Neural crest cell (in vitro differentiated cells): ENCODE results near the gene SIX6. TPM values are rescaled to one million over a fixed set of nuclear protein-coding genes. Genes with fewer than 3 reads are reported as not detected.

Experiments used
- DNase-seq: peaks from one replicate; pipeline ENCODE4 v3.0.0; 2021; ENCODE audit warnings: low read depth, mixed read lengths, low spot score
- H3K27ac Mint-ChIP-seq: one replicate; pipeline ENCODE4 v1.8.0; 2021; ENCODE audit warnings: mild to moderate bottlenecking, mixed read lengths; ENCODE audit not compliant: unreplicated experiment
- H3K27me3 Mint-ChIP-seq: 2 replicates; pipeline ENCODE4 v1.8.0; 2021; ENCODE audit warnings: low read depth, mild to moderate bottlenecking, mixed read lengths
- H3K36me3 Mint-ChIP-seq: 2 replicates; pipeline ENCODE4 v1.8.0; 2021; ENCODE audit warnings: low read depth, mild to moderate bottlenecking, mixed read lengths
- H3K4me1 Mint-ChIP-seq: 2 replicates; pipeline ENCODE4 v1.8.0; 2021; ENCODE audit warnings: mixed read lengths
- H3K4me3 Mint-ChIP-seq: one replicate; pipeline ENCODE4 v1.8.0; 2021; ENCODE audit warnings: mild to moderate bottlenecking, mixed read lengths
- H3K9me3 Mint-ChIP-seq: 2 replicates; pipeline ENCODE4 v1.8.0; 2021; ENCODE audit warnings: mixed read lengths
- CTCF ChIP-seq: fragments of 200-600 bp; sonication (generic); conservative IDR thresholded peaks from 2 replicates; pipeline ENCODE4 v1.5.0; 2021; ENCODE audit warnings: antibody characterized with exemption, mild to moderate bottlenecking
- total RNA-seq: library from RNA; stranded (reverse); gene quantifications from 2 replicates; pipeline ENCODE4 v1.2.1, GENCODE V29; 2021

Gene SIX6
- total RNA-seq, 1 donor from 2014 or later, result not detected

- Mint-ChIP-seq H3K27me3 (peaks cover 100% of the 10 kb centered on the region), H3K4me1 (peaks cover 10% of the 10 kb centered on the region), H3K4me3 (no peak overlapping the region), H3K27ac (no peak overlapping the region), H3K9me3 (no peaks in the 10 kb centered on the region), H3K36me3 (no peaks in the 10 kb centered on the region)
- no peak for TF ChIP-seq CTCF
- no peak for DNase-seq
These were observed 2.4 kb upstream of the SIX6 start for GRCh38 chr14:60506462-60506984.

GRCh38 chr14:60506985-60507829 lies 1.7 kb upstream of the SIX6 start:
- Mint-ChIP-seq H3K36me3 (no peaks in the 10 kb centered on the region), H3K27ac (no peak overlapping the region), H3K27me3 (peaks cover 100% of the 10 kb centered on the region), H3K9me3 (no peaks in the 10 kb centered on the region), H3K4me3 (peak overlapping the region; percentile 51), H3K4me1 (peaks cover 10% of the 10 kb centered on the region)
- no peak for DNase-seq
- no peak for TF ChIP-seq CTCF

DNA sequence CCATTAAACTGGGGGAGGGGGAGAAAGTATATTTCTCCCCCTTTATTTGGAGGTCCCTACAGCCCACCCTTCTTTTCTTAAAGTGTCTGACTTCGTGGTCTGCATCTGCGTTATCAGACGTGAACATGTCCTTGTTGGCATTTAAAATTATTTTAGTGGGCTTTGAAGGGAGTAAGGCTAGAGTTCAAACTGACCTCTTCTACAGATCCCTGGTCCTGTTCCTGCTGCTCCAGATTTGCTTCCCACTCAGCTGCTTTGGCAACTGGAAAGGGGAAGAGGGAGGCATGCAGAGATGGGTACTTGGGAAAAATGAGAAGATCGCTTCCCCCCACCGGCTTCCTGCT lies 611 bp upstream of the SIX6 start:
- no peak for DNase-seq
- Mint-ChIP-seq H3K27ac (no peak overlapping the region), H3K36me3 (no peaks in the 10 kb centered on the region), H3K4me3 (peak overlapping the region; percentile 64), H3K27me3 (peaks cover 100% of the 10 kb centered on the region), H3K9me3 (no peaks in the 10 kb centered on the region), H3K4me1 (peaks cover 10% of the 10 kb centered on the region)
- no peak for TF ChIP-seq CTCF

- no peaks in the 10 kb centered on the region for H3K9me3 Mint-ChIP-seq
- peak; percentile 17 for DNase-seq
- H3K36me3 Mint-ChIP-seq, result no peaks in the 10 kb centered on the region
- peak overlapping the region; percentile 12 for H3K4me3 Mint-ChIP-seq
- H3K4me1 Mint-ChIP-seq, result peaks cover 18% of the 10 kb centered on the region
- no peak overlapping the region for H3K27ac Mint-ChIP-seq
- no peak for TF ChIP-seq CTCF
- peaks cover 100% of the 10 kb centered on the region for H3K27me3 Mint-ChIP-seq
These were observed 700 bp downstream of the SIX6 start for GRCh38 chr14:60509438-60510253.

DNA sequence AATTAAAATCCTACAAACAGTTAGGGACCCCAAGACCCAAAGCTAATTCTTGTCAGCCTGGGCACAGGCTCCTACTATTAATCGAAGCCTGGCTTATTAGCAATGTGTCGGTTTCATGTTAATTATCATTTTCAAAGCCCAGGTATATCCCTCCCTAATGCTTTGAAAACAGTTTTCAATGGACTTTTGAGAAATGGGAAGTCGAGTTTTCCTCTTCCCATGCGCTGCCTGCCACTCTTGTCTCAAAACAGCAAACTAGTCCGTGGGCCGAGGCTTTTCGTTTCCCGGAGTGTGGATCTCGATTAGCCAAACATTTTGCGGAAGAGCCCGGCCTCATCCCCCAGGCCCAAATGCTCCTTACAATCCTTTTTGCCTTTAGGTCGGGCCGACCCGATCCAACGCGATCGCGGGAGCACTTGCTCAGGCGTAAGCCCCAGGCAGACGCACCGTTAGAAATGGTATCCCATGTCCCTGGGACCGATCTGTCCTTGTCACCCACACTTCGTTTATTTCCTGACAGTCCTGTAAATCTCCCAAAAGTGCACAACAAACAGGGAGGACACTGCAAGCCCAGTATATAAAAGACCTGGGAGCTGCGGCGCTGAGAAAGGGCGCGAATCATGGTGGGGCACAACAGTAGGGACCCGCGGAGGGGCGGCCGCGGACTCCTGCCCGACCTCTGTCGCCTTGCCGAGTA lies 1.5 kb downstream of the SIX6 start:
- no peaks in the 10 kb centered on the region for H3K36me3 Mint-ChIP-seq
- no peaks in the 10 kb centered on the region for H3K9me3 Mint-ChIP-seq
- no peak for TF ChIP-seq CTCF
- DNase-seq, result peak; percentile 14
- peaks cover 18% of the 10 kb centered on the region for H3K4me1 Mint-ChIP-seq
- H3K27me3 Mint-ChIP-seq, result peaks cover 95% of the 10 kb centered on the region
- H3K27ac Mint-ChIP-seq, result no peak overlapping the region
- peak overlapping the region; percentile 68 for H3K4me3 Mint-ChIP-seq
